BJ (cell line): ENCODE results near the gene GMCL2. TPM values are rescaled to one million over a fixed set of nuclear protein-coding genes. Genes with fewer than 3 reads are reported as not detected.

ENCODE experiments used
- CTCF ChIA-PET: fragments of 350-600 bp; formaldehyde crosslinking; extraction: SDS; loops from one replicate; lab custom pipeline; 2021; ENCODE audit warnings: antibody characterized with exemption, inconsistent platforms; lab: Yijun Ruan, JAX
- POLR2A ChIA-PET: fragments of 300-600 bp; sonication (Branson Sonifier 250); formaldehyde crosslinking; extraction: SDS; loops from one replicate; lab custom pipeline; 2021; ENCODE audit warnings: antibody characterized with exemption; lab: Charles Lee
- DNase-seq: peaks from one replicate; pipeline ENCODE4 v3.0.0-alpha.2; 2011; ENCODE audit warnings: low read depth
- H3K27me3 ChIP-seq: 2 replicates; pipeline ENCODE4 v1.6.0; 2011; ENCODE audit warnings: low read length; ENCODE audit not compliant: control insufficient read depth, insufficient read depth
- H3K36me3 ChIP-seq: 2 replicates; pipeline ENCODE4 v1.5.1; 2011; ENCODE audit warnings: low read length; ENCODE audit not compliant: control insufficient read depth, insufficient read depth
- H3K4me3 ChIP-seq: 2 replicates; pipeline ENCODE4 v1.5.1; 2011; ENCODE audit warnings: low read depth, mild to moderate bottlenecking, control low read depth, low read length
- CTCF ChIP-seq: IDR thresholded peaks from 2 replicates; pipeline ENCODE4 v1.5.1; 2011; ENCODE audit warnings: low read depth, mild to moderate bottlenecking, control low read depth, inconsistent platforms, low read length, moderate library complexity; ENCODE audit not compliant: insufficient read depth
- polyA plus RNA-seq: library from polyadenylated mRNA; depleted of rRNA; stranded (reverse); fragments of >200 nt; gene quantifications from 2 replicates; pipeline ENCODE4 v1.2.3, GENCODE V29; 2011

Gene GMCL2
- polyA plus RNA-seq, 1 experiment, result not detected

GRCh38 chr5:178203670-178204181, 16.6 kb upstream of the GMCL2 start:
- ChIA-PET POLR2A (interaction anchor here (1.1 kb wide), 1 partner anchor 50 kb away, joined by 3 read pairs; the partner anchor contains the start of gene NHP2), CTCF (interaction anchor here (1.1 to 1.2 kb wide), 3 partner anchors 8 to 126 kb away, joined by 3 to 5 read pairs (median 4); no protein-coding TSS in a partner anchor)
- no peak for TF ChIP-seq CTCF
- Histone ChIP-seq H3K27me3 (no peaks in the 10 kb centered on the region), H3K4me3 (peak overlapping the region; percentile 58), H3K36me3 (peaks cover 8% of the 10 kb centered on the region)
- DNase-seq, result no peak

DNA sequence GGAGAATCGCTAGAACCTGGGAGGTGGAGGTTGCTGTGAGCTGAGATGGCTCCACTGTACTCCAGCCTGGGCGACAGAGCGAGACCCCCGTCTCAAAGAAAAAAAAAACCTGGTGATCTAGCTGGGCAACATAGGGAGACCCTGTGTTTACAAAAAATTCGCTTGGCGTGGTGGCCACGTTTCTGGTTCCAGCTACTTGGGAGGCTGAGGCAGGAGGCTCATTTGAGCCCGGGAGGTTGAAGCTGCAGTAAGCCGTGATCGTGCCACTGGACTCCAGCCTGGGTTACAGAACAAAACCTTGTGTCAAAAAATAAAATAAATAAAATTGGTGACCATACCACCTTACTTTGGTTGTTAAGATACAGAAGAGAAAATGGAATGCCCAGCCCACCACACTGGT, 15.4 kb upstream of the GMCL2 start:
- POLR2A ChIA-PET, result no interaction called here
- TF ChIP-seq CTCF, result no peak
- Histone ChIP-seq H3K36me3 (peaks cover 3% of the 10 kb centered on the region), H3K4me3 (no peak overlapping the region), H3K27me3 (no peaks in the 10 kb centered on the region)
- DNase-seq, result no peak
- CTCF ChIA-PET, result interaction anchor here (0.9 kb wide), 1 partner anchor 18 kb away, joined by 3 read pairs; no protein-coding TSS in a partner anchor

GRCh38 chr5:178201927-178202235, 14.7 kb upstream of the GMCL2 start:
- DNase-seq, result no peak
- CTCF ChIA-PET, result interaction anchor here (0.8 to 0.9 kb wide), 2 partner anchors 17 to 38 kb away, joined by 3 to 5 read pairs; no protein-coding TSS in a partner anchor
- Histone ChIP-seq H3K27me3 (no peaks in the 10 kb centered on the region), H3K36me3 (no peaks in the 10 kb centered on the region; the same call in none of the 2 replicates), H3K4me3 (no peak overlapping the region)
- POLR2A ChIA-PET, result no interaction called here
- no peak for TF ChIP-seq CTCF

- no peak for TF ChIP-seq CTCF
- DNase-seq, result no peak
- H3K27me3 ChIP-seq, result no peaks in the 10 kb centered on the region
- ChIA-PET CTCF (interaction anchor here (0.8 to 0.9 kb wide), 2 partner anchors 16 to 38 kb away, joined by 3 to 5 read pairs; no protein-coding TSS in a partner anchor), POLR2A (no interaction called here)
- H3K36me3 ChIP-seq, result no peaks in the 10 kb centered on the region
- no peak overlapping the region for H3K4me3 ChIP-seq
Observed at GRCh38 chr5:178201221-178201926, 14.2 kb upstream of the GMCL2 start.

GRCh38 chr5:178199581-178200434, 12.6 kb upstream of the GMCL2 start:
- ChIA-PET CTCF (no interaction called here), POLR2A (no interaction called here)
- no peaks in the 10 kb centered on the region for H3K36me3 ChIP-seq
- no peak for TF ChIP-seq CTCF
- 0 out of 2 replicates have a peak, but pooled peaks cover 2% of the 10 kb centered on the region for H3K27me3 ChIP-seq
- H3K4me3 ChIP-seq, result no peak overlapping the region
- no peak for DNase-seq
